IMR-90 (cell line): ENCODE data around the gene COQ4. TPM values are rescaled to one million over a fixed set of nuclear protein-coding genes. Genes with fewer than 3 reads are reported as not detected.

Experiments used
- ATAC-seq: fragments of 200-7000 bp; cut with Tn5 transposase; 2 replicates; pipeline ENCODE4 v1.9.1; 2020; ENCODE audit warnings: low read depth, mild to moderate bottlenecking, moderate library complexity
- BruUV-seq: library from RNA; stranded (reverse); fragments of 400-500 nt; replicated peaks from 2 replicates; lab custom pipeline; 2021; lab: Mats Ljungman, UMichigan
- CTCF ChIA-PET: fragments of 300-600 bp; formaldehyde crosslinking; extraction: SDS; loops from one replicate; lab custom pipeline; 2021; ENCODE audit warnings: antibody characterized with exemption; lab: Yijun Ruan, JAX
- POLR2A ChIA-PET: fragments of 300-600 bp; sonication (Branson Sonifier 250); formaldehyde crosslinking; loops from one replicate; lab custom pipeline; 2022; ENCODE audit warnings: antibody characterized with exemption; ENCODE audit not compliant: unreplicated experiment; lab: Charles Lee
- DNase-seq: peaks from one replicate; pipeline ENCODE4 v3.0.0; 2013
- H2AFZ ChIP-seq: replicated peaks from 2 replicates; pipeline ENCODE3; 2013; ENCODE audit warnings: low read length, mild to moderate bottlenecking; ENCODE audit not compliant: poor library complexity
- H2AK5ac ChIP-seq: 2 replicates; pipeline ENCODE4 v1.6.1; 2013; ENCODE audit warnings: low read depth, low read length, inconsistent platforms
- H2AK9ac ChIP-seq: replicated peaks from 2 replicates; pipeline ENCODE3; 2013; ENCODE audit warnings: mild to moderate bottlenecking, low read depth, low read length, moderate library complexity; ENCODE audit not compliant: poor library complexity
- H2BK120ac ChIP-seq: 2 replicates; pipeline ENCODE4 v1.6.1; 2013; ENCODE audit warnings: low read depth, low read length, inconsistent platforms
- H2BK15ac ChIP-seq: 3 replicates; pipeline ENCODE4 v1.6.1; 2013; ENCODE audit warnings: low read depth, low read length, inconsistent platforms
- H2BK20ac ChIP-seq: 2 replicates; pipeline ENCODE4 v1.6.1; 2013; ENCODE audit warnings: low read depth, mild to moderate bottlenecking, inconsistent platforms, low read length, moderate library complexity
- H2BK5ac ChIP-seq: 2 replicates; pipeline ENCODE4 v1.6.1; 2013; ENCODE audit warnings: mild to moderate bottlenecking, low read depth, low read length, inconsistent platforms; ENCODE audit not compliant: poor library complexity, severe bottlenecking
- H3K14ac ChIP-seq: replicated peaks from 2 replicates; pipeline ENCODE4 v1.6.1; 2013; ENCODE audit warnings: low read depth, low read length, inconsistent platforms
- H3K18ac ChIP-seq: 2 replicates; pipeline ENCODE4 v1.6.1; 2013; ENCODE audit warnings: low read depth, low read length, control low read depth
- H3K23ac ChIP-seq: 2 replicates; pipeline ENCODE4 v1.6.1; 2013; ENCODE audit warnings: low read depth, low read length, inconsistent platforms
- H3K27ac ChIP-seq: 2 replicates; pipeline ENCODE4 v1.5.1; 2013; ENCODE audit warnings: mild to moderate bottlenecking, control low read depth, low read length; ENCODE audit not compliant: insufficient read depth
- H3K27me3 ChIP-seq: 2 replicates; pipeline ENCODE4 v1.6.1; 2013; ENCODE audit warnings: low read length; ENCODE audit not compliant: control insufficient read depth, insufficient read depth
- H3K36me3 ChIP-seq: 2 replicates; pipeline ENCODE4 v1.6.1; 2013; ENCODE audit warnings: low read length, mixed read lengths; ENCODE audit not compliant: control insufficient read depth, insufficient read depth
- H3K4ac ChIP-seq: 2 replicates; pipeline ENCODE4 v1.6.1; 2013; ENCODE audit warnings: low read depth, low read length, inconsistent platforms
- H3K4me1 ChIP-seq: 2 replicates; pipeline ENCODE4 v1.6.1; 2013; ENCODE audit warnings: low read length, mixed read lengths; ENCODE audit not compliant: control insufficient read depth, insufficient read depth
- H3K4me2 ChIP-seq: 2 replicates; pipeline ENCODE4 v1.6.1; 2013; ENCODE audit warnings: low read depth, mild to moderate bottlenecking, control low read depth, low read length, moderate library complexity
- H3K4me3 ChIP-seq: 2 replicates; pipeline ENCODE4 v1.5.1; 2013; ENCODE audit warnings: low read depth, mild to moderate bottlenecking, control low read depth, low read length, moderate library complexity; ENCODE audit not compliant: insufficient read depth
- H3K56ac ChIP-seq: 2 replicates; pipeline ENCODE4 v1.6.1; 2013; ENCODE audit warnings: low read length, inconsistent platforms; ENCODE audit not compliant: insufficient read depth; ENCODE audit errors: extremely low read depth
- H3K79me1 ChIP-seq, 2 experiments: 2 replicates each; pipeline ENCODE4 v1.6.1; 2013; ENCODE audit warnings: low read length in 2 of 2, inconsistent platforms in 1 of 2, low read depth in 1 of 2
- H3K9ac ChIP-seq: 2 replicates; pipeline ENCODE4 v1.6.1; 2013; ENCODE audit warnings: low read depth, low read length, control low read depth
- H3K9me1 ChIP-seq: 2 replicates; pipeline ENCODE4 v1.6.1; 2013; ENCODE audit warnings: low read length, inconsistent platforms; ENCODE audit not compliant: insufficient read depth
- H3K9me3 ChIP-seq: 2 replicates; pipeline ENCODE4 v1.6.1; 2013; ENCODE audit warnings: low read length; ENCODE audit not compliant: control insufficient read depth, insufficient read depth
- H4K20me1 ChIP-seq: 2 replicates; pipeline ENCODE4 v1.6.1; 2013; ENCODE audit warnings: low read length, inconsistent platforms; ENCODE audit not compliant: insufficient read depth
- H4K5ac ChIP-seq: 2 replicates; pipeline ENCODE4 v1.6.1; 2013; ENCODE audit warnings: mild to moderate bottlenecking, low read depth, low read length, control low read depth
- H4K8ac ChIP-seq, 2 experiments: 2 replicates each; pipeline ENCODE4 v1.6.1; 2013; ENCODE audit warnings: low read depth in 2 of 2, low read length in 2 of 2, control low read depth in 1 of 2, inconsistent platforms in 1 of 2
- H4K91ac ChIP-seq: 2 replicates; pipeline ENCODE4 v1.6.1; 2013; ENCODE audit warnings: low read depth, low read length, inconsistent platforms; ENCODE audit not compliant: insufficient read depth
- CHD1 ChIP-seq: IDR thresholded peaks from 2 replicates; pipeline ENCODE4 v1.6.1; 2012; ENCODE audit warnings: low read depth, low read length, improper control_type of control experiment
- MXI1 ChIP-seq: IDR thresholded peaks from 2 replicates; pipeline ENCODE4 v1.6.1; 2012; ENCODE audit warnings: low read depth, mild to moderate bottlenecking, low read length, moderate library complexity, borderline replicate concordance
- RFX5 ChIP-seq: IDR thresholded peaks from 2 replicates; pipeline ENCODE4 v1.8.0; 2012; ENCODE audit warnings: low read depth, mild to moderate bottlenecking, low read length, moderate library complexity
- WGBS, 2 experiments: methylation state at CpG; one replicate each; pipeline versions ENCODE4 v1.1.5 to v1.1.7; 2013; ENCODE audit warnings: missing lambda C conversion rate in 2 of 2; ENCODE audit not compliant: insufficient read length in 1 of 2; ENCODE audit errors: extremely low coverage in 2 of 2; 5-methylcytosine and 5-hydroxymethylcytosine counted together
- dilution Hi-C: fragments of 300-500 bp; cut with HindIII; formaldehyde crosslinking; loops from one replicate; pipeline ENCODE4 v1.14.3; 2018; ENCODE audit warnings: low sequenced_read_pairs; ENCODE audit not compliant: unreplicated experiment
- in situ Hi-C: fragments of 300-500 bp; cut with MboI; formaldehyde crosslinking; loops from 3 replicates; pipeline ENCODE4 v1.14.3; 2019; ENCODE audit warnings: low sequenced_read_pairs, inconsistent platforms, mixed read lengths
- intact Hi-C: fragments of 100-400 bp; cut with micrococcal nuclease; formaldehyde crosslinking; loops from 2 replicates; pipeline ENCODE4 v1.10.0; 2022
- polyA plus RNA-seq, 3 experiments: library from polyadenylated mRNA; depleted of rRNA; stranded (reverse); fragments of >200 nt; gene quantifications; 2 replicates each; pipeline ENCODE4 v1.2.3, GENCODE V29; 2012; ENCODE audit warnings: low replicate concordance in 1 of 3
- total RNA-seq: library from RNA; depleted of rRNA; stranded (reverse); fragments of >200 nt; gene quantifications from 2 replicates; pipeline ENCODE4 v1.2.3, GENCODE V29; 2012
- TF ChIP-seq, protein P1 (sequence below): fragments of 150-350 bp; IDR thresholded peaks from 2 replicates; pipeline ENCODE4 v1.6.1; 2016; ENCODE audit warnings: low read depth, mild to moderate bottlenecking, low read length, moderate library complexity, borderline replicate concordance

COQ4 gene
- total and polyA plus RNA-seq, 2 of the 4 experiments (the other 2 are of a cell fraction): 20.1 to 41.4 TPM

DNA sequence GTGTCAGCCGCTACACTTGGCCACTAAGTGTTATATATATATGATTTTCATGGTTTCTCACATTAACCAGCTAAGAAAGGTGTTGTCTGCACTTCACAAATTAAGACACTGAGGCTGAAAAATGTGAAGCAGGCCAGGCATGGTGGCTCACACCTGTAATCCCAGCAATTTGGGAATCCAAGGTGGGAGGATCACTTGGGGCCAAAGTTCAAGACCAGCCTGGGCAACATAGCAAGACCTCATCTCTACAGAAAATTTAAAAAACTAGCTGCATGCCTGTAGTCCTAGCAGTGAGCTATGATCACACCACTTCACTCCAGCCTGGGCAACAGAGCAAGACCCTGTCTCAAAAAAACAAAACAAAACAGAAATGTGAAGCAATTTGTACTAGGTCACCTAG, 1.8 kb downstream of the COQ4 start:
- Histone ChIP-seq H3K4ac (no peak overlapping the region), H3K9ac (no peak overlapping the region), H3K9me1 (peaks cover 7% of the 10 kb centered on the region), H2AFZ (no peak overlapping the region), H2BK15ac (no peak overlapping the region), H2AK9ac (peak overlapping the region; percentile 45), H2BK120ac (no peak overlapping the region), H3K4me1 (peaks cover 5% of the 10 kb centered on the region), H4K5ac (no peak overlapping the region), H2AK5ac (no peak overlapping the region), H4K8ac (no peak overlapping the region), H3K18ac (no peak overlapping the region), H2BK5ac (no peak overlapping the region), H3K23ac (no peak overlapping the region), H3K56ac (no peak overlapping the region), H4K20me1 (0 out of 2 replicates have a peak, but pooled peaks cover 4% of the 10 kb centered on the region), H3K14ac (no peak overlapping the region), H3K36me3 (peaks cover 25% of the 10 kb centered on the region), H3K9me3 (no peaks in the 10 kb centered on the region), H3K79me1 (peaks cover 42 to 63% of the 10 kb centered on the region in 2 experiments), H3K4me2 (no peak overlapping the region), H4K91ac (no peak overlapping the region), H3K4me3 (no peak overlapping the region), H3K27ac (no peak overlapping the region), H2BK20ac (no peak overlapping the region), H3K27me3 (no peaks in the 10 kb centered on the region)
- ChIA-PET POLR2A (no interaction called here), CTCF (interaction anchor here (0.6 kb wide), 1 partner anchor 62 kb away, joined by 4 read pairs; no protein-coding TSS in a partner anchor)
- intact Hi-C loops (no loop called here), dilution Hi-C loops (no loop called here), in situ Hi-C loops (no loop called here)
- ATAC-seq: no peak
- DNase-seq: no peak
- WGBS, 2 experiments: no CpG with 5 or more reads among the region's 1 CpG
- no TSS peak for BruUV-seq
- TF ChIP-seq RFX5 (no peak), MXI1 (no peak), CHD1 (no peak)
- TF ChIP-seq, protein P1, sequence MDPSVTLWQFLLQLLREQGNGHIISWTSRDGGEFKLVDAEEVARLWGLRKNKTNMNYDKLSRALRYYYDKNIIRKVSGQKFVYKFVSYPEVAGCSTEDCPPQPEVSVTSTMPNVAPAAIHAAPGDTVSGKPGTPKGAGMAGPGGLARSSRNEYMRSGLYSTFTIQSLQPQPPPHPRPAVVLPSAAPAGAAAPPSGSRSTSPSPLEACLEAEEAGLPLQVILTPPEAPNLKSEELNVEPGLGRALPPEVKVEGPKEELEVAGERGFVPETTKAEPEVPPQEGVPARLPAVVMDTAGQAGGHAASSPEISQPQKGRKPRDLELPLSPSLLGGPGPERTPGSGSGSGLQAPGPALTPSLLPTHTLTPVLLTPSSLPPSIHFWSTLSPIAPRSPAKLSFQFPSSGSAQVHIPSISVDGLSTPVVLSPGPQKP: no peak
